GM18873 (cell line): ENCODE data around the gene TDRD9.

ENCODE experiments used
- ATAC-seq: cut with Tn5 transposase; IDR thresholded peaks from one replicate; pipeline ENCODE4 v1.9.1; 2021; ENCODE audit warnings: mild to moderate bottlenecking, moderate library complexity, moderate number of reproducible peaks; ENCODE audit not compliant: unreplicated experiment, low FRiP score

The TDRD9 gene

DNA sequence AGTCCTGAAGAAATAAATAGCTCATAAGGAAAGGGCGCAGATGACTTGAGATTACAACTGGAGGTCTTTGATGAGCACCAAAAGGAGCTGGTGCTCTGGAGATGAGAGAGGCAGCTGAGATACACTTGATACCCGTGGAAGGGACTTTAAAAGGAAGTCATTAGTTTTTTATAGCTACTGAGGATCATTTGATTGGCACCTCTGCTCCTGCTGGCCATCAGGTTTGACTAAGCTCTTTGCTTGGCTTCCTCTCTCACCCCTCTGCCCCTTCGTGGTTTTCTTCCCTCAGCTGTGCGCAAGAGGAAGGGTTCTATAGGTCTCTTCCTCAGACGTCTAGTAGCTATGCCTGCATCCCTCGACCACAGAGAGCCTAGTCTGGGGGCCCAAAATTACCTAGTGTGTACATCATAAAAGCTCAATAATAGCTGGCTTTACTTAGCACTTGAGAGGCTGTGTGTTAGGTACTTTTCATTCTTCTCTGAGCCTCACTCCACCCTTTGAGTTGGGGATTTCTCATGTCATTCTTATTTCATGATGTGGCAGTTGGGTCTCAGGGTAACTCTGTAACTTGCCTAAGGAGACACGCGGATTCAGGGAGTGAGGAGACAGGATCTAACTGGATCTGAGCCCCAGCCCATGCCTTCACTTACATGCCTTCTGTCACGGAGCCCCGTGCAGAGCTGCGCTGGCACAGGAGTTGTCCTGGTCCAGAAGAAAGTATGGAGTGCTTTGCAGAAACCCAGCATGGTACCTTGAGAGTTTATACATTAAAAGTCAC lies 88.8 kb downstream of the TDRD9 start:
- ATAC-seq = no peak

GRCh38 chr14:104019029-104019428 lies 90.8 kb downstream of the TDRD9 start:
- ATAC-seq = no peak

DNA sequence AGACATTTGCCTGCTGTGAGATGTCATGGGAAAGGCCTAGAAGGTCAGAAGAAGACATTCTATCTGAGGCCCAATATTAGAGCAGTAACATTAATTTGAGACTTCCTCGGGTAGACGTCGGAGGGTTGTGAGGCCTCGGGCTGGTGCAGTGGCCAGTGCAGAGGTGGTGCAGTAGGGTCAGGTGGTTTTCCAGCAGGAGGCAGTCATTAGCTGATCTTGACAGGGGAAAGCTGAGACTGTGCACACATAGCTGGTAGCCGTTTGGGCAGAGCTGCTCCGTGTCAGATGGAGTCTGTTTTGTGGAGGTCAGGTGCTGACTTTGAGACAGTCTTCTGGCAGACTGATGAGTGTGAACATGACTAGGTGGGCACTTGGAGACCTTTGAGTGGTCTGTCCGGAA lies 91.5 kb downstream of the TDRD9 start:
- no peak for ATAC-seq

- no peak for ATAC-seq
Measured at GRCh38 chr14:104020471-104020870, 92.2 kb downstream of the TDRD9 start.

GRCh38 chr14:104023325-104024055 lies 95.2 kb downstream of the TDRD9 start:
- no peak for ATAC-seq

DNA sequence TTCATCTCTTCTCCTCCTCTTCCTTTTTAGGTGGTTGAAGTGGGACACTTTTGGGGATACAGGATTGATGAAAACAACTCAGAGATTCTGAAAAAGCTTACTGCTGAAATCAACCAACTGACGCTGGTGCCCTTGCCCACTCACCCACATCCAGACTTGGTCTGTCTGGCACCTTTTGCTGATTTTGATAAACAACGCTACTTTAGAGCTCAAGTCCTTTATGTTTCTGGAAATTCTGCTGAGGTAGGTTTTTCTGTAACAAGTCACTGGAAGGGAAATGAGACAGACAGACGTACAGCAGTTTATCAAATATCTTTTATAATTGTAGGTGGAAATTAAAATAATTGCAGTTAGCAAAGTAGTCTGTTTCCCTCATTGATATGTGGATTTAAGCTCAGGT lies 97.3 kb downstream of the TDRD9 start:
- no peak for ATAC-seq

GRCh38 chr14:104026024-104026423 lies 97.8 kb downstream of the TDRD9 start:
- ATAC-seq = no peak

DNA sequence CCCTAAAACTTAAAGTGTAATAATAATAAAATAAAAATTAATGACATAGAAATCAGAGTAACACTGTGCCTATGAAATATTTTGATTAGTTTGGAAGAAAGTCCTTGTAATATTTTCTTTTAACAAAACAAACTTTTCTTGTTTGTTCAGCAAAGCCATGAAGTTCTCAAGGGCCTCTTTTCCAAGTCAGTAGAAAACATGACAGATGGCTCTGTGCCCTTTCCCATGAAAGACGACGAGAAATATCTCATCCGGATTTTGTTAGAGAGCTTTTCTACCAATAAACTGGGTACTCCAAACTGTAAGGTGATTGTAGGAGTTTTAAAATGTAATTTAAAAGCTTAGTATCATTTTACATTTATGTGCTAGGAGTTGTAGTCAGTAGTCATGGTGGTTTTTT lies 102.7 kb downstream of the TDRD9 start:
- no peak for ATAC-seq

GRCh38 chr14:104031384-104031783 lies 103.1 kb downstream of the TDRD9 start:
- ATAC-seq = no peak

DNA sequence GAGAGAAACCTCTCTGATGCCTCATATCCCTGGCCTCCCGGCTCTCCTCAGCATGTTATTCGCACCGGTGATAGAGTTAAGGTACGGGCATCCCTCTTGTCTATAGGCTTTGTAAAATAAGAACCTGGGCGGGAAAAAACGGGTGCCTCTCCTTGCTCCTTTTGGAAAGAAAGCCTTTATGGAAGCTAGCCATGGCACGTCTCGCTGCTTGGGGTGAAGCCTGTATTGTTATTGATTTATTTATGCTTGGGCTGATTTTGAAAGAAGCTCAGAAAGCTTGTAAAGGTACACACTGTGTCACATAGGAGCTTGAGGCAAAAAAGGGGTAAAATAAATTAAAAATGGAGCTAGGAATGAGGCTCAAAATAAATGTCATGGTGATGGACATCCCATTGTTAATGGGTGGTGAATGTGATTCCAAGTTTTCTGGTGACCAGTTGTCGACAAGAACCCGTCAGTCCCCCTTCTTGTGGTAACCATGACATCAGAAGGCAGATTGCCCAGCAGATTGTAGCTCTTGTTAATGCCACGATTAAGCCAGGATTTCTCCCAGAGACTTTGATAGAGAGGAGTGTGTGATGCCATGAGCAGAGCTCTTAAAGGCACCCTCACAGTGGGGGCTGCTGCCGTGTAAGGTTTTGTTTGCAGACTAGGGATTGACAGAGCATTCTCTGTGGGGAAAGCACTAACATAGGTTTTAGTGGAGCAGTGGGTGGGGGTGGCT lies 106.9 kb downstream of the TDRD9 start:
- ATAC-seq = no peak

GRCh38 chr14:104036212-104036611 lies 108.0 kb downstream of the TDRD9 start:
- ATAC-seq = no peak

- ATAC-seq = no peak
Measured at GRCh38 chr14:104037074-104037473, 108.8 kb downstream of the TDRD9 start.

GRCh38 chr14:104037903-104038302 lies 109.6 kb downstream of the TDRD9 start:
- no peak for ATAC-seq

- ATAC-seq = no peak
Measured at GRCh38 chr14:104039214-104039613, 111.0 kb downstream of the TDRD9 start.

DNA sequence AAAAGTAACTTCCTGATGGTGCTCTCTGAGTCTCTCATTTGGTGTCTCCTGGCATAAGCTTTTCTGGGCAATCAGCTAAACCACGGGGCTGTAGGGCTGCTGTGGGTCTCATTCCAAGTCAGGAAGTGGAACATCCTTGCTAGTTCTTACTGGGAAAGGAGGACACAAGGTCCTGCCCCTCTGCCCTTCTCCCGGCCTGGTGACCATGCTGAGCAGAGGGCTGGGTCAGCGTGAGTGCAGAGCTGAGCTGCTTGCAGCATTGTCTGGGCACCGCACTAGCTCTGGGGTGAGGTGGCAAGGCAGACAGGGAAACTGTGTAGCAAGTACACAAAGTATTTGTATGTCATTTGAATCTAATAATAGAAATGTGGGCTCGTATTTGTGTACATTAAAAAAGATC lies 112.3 kb downstream of the TDRD9 start:
- no peak for ATAC-seq

DNA sequence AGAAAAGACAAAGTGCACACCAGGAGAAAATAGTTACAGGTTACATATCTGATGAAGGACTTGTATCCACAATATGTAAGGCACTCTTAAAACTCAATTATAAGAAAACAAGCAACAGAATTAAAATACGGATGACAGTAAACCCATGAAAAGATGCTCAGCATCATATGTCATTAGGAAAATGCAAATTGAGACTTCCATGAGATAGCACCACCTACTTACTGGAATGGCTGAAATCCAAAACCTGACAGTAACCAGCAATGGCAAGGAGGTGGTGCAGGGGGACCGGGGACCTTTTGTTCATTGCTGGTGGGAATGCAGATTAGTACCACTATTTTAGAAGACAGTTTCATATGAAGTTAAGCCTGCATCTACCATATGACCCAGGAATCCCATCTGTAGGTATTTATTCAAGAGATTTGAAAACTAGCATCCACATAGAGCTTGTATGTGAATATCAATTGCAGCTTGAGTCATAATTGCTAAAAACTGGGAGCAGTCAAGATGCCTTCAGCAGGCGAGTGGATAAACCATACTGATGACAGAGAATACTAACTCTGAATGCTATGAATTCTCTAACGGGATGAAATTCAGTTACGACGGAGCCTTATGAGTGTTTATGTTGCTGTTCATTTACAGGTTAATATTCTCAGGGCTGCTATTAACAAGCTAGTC lies 113.3 kb downstream of the TDRD9 start:
- no peak for ATAC-seq

DNA sequence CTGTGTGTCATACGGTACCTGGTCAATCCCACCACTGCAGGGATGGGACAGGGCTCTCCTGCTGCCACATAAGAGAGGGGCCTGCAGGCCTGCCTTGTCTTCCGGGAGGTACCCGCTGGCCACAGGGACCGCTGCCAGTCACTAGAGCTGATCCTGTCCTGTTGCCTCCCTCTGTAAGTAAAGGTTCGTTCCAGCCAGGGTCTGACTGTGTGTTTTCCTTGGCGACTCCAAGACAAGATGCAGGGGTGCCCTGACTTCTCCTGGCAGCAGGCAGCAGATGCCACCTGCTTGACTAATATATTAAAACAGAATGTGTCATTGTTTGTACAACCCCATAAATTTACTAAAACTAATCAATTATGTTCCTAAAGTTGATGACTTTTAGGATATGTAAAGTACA lies 115.8 kb downstream of the TDRD9 start:
- no peak for ATAC-seq

- ATAC-seq = no peak
Measured at GRCh38 chr14:104047761-104048160, 119.5 kb downstream of the TDRD9 start.

DNA sequence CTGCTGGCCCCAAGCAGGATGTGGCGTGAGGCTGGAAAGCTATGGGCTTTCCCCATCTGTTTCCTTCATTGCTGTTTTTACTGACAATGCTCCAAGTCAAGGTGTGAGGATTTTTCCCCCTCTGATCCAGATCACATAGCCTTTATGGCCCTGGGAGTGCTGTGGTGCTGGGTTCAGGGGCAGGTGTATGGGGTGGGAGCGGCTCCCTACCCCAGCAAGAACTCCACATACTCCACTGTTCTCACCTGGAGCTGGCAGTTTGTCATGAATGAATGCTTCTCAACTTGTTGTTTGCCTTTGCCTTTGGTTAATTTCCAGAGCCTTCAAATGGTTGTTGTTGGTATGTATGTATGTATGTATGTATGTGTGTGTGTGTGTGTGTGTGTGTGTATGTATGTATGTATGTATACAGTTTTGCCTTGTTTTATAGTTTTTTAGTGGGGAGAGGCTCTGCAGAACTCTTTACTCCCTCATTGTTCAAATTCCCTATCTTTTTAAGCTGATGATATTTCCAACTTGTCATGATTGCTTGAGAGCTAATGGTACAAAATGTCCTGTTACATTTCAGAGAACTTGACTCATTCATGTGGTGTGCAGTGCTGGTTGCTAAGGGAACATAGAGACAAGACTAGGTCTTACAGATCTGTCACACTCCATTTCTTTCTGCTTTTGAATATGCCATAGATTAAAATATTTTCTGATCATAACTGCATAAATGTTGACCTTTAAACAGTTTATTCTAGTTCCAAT lies 120.7 kb downstream of the TDRD9 start:
- ATAC-seq = no peak

GRCh38 chr14:104049576-104050240 lies 121.5 kb downstream of the TDRD9 start:
- no peak for ATAC-seq
